HG03139 (cell line): ENCODE results near the gene ZFYVE28.
A peak's percentile ranks its signal among the peaks of the same experiment; 100 is the strongest.
"Not testable (repeated sequence)": the region's sequence is repeated elsewhere in the genome, so short reads cannot be mapped to it uniquely, and the experiment has no call there.

Experiments used
- ATAC-seq: cut with Tn5 transposase; IDR thresholded peaks from one replicate; pipeline ENCODE4 v1.9.1; 2021; ENCODE audit not compliant: unreplicated experiment

The ZFYVE28 gene

GRCh38 chr4:2446656-2447564, 28.5 kb upstream of the ZFYVE28 start:
- ATAC-seq: no peak

DNA sequence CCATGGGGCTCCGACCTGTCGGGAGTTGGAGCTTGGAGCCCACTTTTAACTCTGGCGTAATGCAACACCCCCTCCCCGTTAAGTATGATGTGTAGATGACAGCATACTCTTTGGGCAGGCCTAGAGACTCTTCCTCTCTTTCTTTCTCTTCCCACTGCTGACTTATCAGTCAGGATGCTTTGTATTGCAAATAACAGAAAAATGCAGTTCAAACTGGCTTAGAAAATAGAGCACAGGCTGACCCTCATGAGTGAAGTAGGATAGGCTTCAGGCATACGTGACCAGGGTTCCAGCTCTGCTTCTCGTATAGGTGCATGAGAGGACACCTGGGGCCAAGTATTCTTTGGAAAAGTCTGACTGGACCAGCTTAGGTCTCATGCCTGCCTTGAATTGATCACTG, 27.1 kb upstream of the ZFYVE28 start:
- ATAC-seq: no peak

GRCh38 chr4:2445130-2445529, 26.7 kb upstream of the ZFYVE28 start:
- no peak for ATAC-seq

GRCh38 chr4:2443956-2444740, 25.7 kb upstream of the ZFYVE28 start:
- ATAC-seq: no peak

DNA sequence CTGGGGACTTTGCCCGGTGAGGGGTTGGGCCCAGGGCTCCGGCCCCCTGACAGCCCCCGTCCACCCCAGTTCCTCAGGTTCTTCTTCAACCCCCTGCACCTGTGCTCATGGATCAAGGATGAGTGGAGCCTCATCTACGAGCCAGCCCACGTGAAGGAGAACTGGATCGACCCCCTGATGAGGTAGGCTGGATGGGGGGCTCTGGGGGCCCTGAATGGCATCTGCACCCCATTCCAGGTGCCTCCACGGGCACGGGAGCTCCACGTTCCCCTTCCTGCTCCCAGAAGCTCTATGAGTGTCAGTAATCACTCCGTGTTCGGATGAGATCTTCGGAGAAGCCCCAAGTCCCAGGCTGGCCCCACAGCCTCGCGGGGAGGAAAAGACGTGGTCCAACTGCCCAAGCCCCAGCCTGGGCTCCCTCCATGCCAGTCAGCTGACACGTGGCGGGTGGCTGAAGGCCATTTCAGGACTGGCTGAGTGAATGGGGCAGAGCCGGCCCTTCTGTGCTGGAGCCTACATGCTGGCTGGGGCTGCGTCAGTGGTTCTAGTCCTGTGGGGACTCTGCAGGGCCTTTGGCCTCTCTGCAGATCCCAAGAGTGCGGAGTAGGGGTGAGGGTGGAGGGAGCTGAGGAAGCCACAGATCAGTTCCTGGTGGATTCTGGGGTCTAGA, 24.8 kb upstream of the ZFYVE28 start:
- ATAC-seq: no peak

DNA sequence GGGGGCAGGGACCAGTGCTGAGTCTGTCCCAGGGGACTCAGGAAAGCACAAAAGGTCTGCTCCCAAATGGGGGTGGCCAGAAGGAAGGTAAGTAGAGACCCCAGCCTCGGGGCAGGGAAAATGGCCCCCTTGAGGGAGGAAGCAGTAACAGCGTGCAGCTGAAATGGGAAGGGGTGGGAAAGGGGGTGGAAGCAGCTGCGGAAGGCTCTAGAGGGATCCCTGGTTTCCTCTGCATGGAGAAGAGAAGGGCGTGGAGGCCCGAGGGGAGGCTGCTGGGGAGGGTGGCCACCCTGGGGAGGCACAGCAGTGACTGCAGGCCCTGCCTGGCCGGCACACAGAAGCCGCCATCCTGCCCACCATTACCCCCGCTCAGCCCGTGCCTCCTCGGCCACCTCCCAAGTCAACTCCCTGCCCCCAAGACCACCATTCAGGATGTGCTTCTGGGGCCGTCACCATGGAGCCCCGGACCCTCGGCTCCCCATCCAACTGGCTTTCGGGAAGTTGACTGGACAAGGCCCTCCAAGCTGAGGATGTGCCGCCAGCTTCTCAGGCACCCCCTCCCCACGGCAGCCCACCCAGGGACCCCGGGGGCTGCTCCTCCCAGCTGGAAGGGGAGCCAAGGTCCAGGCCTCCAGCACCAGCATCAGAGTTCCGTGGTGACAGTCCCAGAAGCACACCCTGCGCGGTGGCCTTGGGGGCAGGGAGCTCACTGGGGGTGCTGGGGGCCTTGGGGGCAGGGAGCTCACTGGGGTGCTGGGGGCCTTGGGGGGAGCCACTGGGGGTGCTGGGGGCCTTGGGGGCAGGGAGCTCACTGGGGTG, 23.9 kb upstream of the ZFYVE28 start:
- ATAC-seq: no peak

- peak; percentile 60 for ATAC-seq
Observed at GRCh38 chr4:2441393-2442174, 23.1 kb upstream of the ZFYVE28 start.

DNA sequence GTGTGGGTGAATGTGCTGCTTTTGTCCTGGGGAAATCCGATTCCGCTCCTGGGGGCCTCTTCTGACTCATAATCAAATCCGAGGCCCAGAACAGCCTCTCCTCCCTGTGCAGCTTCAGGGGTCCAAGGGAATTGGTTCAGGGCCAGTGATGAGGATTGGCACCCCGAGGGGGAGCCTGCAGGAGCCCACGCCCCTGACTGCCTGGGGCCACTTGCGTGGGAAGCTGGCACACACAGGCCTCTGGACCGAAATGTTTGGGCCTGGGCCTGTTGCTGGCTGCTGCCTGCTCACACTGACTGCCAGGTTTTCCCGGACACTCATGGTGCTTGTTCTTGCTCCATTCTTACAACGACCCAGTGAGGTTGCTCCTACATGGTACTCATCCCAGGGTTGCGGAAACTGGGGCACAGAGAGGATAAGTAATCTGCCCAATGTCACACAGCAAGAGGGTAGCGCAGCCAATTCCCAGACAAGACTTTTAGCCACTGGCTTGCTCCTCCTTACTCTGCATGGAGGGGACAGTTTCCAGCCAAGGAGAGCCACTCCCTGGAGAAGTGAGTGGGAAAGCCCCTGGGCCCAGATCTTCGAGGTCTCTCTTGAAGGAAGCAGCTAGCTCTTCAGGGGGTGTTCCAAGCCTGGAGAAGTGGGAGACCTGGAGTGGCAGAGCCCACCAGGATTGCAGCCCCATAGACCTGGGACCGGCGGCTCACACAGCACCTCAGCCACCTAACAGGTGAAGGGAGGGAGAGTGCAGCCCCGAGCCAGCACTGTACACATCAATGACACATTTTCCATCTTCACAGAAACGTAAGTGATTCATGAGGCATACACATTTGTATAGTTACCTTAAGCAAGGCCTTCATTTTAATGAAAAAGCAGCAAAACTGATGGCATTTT, 20.6 kb upstream of the ZFYVE28 start:
- no peak for ATAC-seq

DNA sequence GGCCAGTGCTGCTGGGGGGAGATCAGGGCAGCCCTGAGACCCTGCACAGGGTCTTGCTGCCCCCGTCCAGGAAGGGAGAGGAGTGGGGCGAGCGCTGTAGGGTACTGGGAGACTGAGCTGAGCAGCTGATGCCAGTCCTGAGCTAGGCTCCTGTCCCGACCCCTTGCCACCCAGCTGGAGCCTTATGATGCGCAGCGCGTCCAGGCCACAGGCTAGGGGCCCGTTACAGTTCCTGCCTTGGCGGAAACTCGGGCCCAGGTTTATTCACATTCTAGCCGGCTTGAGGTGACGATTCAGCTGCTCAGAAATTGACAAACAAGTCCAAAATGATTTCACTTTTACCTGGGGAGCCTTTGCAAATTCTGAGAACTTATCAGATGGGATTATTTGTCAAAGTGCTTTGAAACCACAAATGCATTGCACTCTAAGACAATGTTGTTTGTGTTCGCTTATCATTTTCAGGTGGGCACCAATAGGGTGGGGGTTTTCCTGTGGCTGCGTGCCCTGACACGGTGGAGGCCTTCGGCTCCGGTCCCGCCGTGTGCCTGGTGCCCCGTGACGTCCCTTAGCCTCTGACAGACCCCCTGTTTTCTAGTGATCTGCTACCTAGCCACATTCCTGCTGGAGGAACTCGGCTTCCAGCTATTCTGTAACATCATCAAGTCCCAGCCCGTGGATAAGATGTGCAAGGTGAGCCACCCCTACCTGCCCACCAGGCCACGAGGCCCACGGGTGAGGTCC, 19.2 kb upstream of the ZFYVE28 start:
- no peak for ATAC-seq

GRCh38 chr4:2436761-2437474, 18.5 kb upstream of the ZFYVE28 start:
- no peak for ATAC-seq

DNA sequence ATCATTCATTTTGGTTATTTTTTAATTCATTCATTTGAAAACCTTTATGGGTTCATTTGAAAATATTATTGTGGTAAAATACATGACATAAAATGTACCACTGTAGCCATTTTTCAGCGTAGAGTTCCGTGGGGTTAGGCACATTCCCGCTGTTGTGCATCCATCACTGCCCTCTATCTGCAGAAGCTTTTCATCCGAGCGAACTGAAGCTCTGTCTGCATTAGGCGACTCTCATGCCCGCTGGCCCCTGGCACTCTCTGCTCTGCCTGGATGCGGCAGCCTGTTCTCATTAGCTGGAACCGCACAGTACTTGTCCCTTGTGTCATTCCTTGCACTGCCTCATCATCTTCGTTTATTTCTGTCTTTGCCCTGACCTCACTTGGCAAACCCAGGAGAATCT, 17.9 kb upstream of the ZFYVE28 start:
- no peak for ATAC-seq

- ATAC-seq: no peak
Observed at GRCh38 chr4:2434420-2434819, 16.0 kb upstream of the ZFYVE28 start.

DNA sequence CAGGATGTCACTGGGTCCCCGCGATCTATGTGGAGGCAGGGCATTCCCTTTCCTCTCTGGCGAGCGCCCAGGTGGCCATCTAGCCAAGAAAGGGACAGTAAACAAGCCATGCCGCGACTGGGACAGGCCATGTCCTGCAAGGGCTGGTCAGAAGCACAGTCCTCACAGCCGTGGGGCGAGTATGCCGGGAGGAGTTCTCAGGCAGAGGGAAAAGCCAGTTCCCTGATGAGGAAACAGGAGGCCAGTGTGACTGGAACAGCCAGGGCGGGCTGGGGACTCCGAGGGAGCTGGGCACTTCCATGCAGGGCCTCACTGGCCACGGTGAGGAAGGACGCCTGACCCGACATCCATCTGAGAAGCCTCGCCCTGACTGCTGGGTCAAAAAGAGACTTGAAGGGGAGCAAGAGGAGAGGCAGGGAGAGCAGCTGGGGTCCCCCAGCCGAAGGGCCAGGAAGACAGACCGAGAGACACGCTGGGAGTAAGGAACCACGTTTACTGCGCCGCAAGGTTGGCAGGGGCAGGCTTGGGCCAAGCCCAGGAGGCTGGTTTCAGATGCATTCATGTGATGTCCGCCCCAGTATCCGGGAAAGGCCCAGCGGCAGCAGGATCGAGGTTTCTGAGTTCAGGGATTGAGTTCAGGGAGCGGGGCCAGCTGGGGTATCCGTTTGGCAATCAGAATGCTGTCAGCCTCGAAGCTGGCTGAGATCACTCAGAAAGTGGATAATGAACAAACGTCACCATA, 15.3 kb upstream of the ZFYVE28 start:
- ATAC-seq: no peak

DNA sequence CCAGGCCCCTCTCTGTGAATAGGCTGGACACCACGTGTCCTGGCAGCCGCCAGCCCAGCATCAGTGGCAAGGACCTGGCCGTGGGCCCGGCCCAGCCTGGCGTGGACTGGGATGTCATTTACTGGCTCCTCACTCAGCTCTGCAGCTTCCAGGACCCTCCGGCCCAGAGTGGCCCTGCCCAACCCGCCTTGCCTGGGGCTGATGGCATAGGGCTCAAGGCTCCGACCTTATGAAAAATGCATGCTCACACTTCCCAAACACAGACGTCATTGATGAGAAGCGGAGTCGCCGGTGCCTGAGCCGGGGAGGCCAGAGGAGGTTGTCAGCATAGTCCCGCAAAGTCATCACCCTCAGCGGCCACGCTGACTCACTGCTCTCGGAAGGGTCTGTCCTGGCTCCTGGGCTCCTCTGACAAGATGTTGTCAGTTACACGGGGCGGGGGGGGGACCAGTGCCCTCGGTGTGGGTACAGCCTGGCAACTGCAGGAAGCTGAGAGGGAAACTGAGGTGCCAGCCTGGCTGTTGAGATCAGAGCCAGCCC, 14.6 kb upstream of the ZFYVE28 start:
- no peak for ATAC-seq

GRCh38 chr4:2432004-2432403, 13.6 kb upstream of the ZFYVE28 start:
- ATAC-seq: no peak

DNA sequence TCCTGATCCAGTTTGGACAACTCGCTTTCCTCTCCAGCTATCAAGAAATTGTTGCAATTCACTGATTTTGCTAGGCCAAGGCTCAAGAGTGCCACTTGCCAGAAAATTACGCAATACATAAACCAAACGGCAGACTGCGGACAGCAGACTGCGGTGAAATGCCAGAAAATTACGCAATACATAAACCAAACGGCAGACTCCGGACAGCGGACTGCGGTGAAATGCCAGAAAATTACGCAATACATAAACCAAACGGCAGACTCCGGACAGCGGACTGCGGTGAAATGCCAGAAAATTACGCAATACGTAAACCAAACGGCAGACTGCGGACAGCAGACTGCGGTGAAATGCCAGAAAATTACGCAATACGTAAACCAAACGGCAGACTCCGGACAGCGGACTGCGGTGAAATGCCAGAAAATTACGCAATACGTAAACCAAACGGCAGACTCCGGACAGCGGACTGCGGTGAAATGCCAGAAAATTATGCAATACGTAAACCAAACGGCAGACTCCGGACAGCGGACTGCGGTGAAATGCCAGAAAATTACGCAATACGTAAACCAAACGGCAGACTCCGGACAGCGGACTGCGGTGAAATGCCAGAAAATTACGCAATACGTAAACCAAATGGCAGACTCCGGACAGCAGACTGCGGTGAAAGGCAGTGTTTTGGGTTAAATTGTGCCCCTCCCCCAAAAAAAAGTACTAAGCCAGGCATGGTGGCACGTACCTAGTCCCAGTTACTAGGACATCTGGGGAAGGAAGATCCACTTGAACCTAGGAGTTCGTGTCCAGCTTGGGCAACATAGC, 11.7 kb upstream of the ZFYVE28 start:
- ATAC-seq: not testable (repeated sequence)
